ENCODE measurements around the gene CALML5.

DNA sequence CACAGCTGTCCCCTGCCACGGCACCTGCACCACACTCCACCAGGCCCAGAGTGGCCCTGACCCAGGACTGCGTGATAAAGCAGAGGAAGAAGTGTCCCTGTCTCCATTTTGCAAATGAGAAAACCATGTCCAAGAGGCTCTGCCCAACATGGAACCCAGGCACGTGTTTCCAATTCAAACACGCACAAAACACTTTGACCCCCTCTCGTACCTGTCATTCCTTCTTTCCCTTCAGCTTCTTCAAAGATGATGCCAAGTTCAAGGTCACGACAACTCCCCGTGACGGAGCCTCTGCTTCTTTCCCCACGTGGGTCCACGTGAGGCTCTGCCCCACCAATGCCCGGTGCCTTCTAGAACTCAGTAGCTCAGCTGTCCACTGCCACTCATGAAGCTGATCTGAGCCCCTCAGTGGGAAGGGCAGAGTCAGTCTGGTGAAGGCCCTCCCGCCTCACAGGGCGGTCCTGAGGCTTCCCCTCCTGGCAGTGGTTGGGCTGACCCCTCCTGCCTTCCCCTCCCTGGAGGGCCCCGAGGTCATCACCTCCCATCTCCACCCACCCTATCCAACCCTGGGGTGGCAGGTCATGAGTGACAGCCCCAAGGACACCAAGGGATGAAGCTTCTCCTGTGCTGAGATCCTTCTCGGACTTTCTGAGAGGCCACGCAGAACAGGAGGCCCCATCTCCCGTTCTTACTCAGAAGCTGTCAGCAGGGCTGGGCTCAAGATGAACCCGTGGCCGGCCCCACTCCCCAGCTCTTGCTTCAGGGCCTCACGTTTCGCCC lies 19.0 kb downstream of the CALML5 start:
- TF ChIP-seq, protein P1, sequence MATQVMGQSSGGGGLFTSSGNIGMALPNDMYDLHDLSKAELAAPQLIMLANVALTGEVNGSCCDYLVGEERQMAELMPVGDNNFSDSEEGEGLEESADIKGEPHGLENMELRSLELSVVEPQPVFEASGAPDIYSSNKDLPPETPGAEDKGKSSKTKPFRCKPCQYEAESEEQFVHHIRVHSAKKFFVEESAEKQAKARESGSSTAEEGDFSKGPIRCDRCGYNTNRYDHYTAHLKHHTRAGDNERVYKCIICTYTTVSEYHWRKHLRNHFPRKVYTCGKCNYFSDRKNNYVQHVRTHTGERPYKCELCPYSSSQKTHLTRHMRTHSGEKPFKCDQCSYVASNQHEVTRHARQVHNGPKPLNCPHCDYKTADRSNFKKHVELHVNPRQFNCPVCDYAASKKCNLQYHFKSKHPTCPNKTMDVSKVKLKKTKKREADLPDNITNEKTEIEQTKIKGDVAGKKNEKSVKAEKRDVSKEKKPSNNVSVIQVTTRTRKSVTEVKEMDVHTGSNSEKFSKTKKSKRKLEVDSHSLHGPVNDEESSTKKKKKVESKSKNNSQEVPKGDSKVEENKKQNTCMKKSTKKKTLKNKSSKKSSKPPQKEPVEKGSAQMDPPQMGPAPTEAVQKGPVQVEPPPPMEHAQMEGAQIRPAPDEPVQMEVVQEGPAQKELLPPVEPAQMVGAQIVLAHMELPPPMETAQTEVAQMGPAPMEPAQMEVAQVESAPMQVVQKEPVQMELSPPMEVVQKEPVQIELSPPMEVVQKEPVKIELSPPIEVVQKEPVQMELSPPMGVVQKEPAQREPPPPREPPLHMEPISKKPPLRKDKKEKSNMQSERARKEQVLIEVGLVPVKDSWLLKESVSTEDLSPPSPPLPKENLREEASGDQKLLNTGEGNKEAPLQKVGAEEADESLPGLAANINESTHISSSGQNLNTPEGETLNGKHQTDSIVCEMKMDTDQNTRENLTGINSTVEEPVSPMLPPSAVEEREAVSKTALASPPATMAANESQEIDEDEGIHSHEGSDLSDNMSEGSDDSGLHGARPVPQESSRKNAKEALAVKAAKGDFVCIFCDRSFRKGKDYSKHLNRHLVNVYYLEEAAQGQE (IDR thresholded peaks at IDR 0.05; ENCODE audit: low read depth): no peak
- TF ChIP-seq TCF12 (IDR thresholded peaks at IDR 0.05; ENCODE audit: low read depth) (no peak), CREB1 (IDR thresholded peaks at IDR 0.05; ENCODE audit: low read depth) (no peak), EP300 (IDR thresholded peaks at IDR 0.05; ENCODE audit: borderline replicate concordance) (no peak), YY1 (IDR thresholded peaks at IDR 0.05; ENCODE audit: low read depth) (no peak), RAD21 (IDR thresholded peaks at IDR 0.05; ENCODE audit: low read depth) (no peak)
- TF ChIP-seq, protein P2, sequence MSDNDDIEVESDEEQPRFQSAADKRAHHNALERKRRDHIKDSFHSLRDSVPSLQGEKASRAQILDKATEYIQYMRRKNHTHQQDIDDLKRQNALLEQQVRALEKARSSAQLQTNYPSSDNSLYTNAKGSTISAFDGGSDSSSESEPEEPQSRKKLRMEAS (IDR thresholded peaks at IDR 0.05): no peak
